IPS-NIHi7 (cell line): ENCODE results near the gene PSD4.

ENCODE experiments used
- DNase-seq: peaks from one replicate; pipeline ENCODE4 v3.0.0; 2012; ENCODE audit warnings: mixed read lengths; ENCODE audit errors: extremely low spot score

PSD4 gene

DNA sequence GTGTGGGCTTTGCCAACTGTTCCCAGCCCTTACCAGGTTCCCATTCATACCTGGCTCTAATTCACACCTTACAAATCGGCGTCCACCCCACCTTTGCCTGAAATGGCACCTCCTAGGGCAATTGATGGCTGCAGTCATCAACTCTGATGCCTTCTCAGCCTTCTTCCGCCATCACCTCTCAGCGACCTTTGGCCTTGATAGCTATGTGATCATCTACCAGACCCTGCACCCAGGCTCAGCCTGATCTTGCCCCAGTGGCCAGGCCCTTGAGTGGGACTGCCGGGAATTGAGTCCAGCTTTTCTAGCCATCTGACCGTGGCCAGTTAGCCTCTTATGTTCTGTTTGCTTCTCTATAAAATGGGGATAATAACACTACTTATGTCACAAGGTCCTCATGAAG, 32.5 kb downstream of the PSD4 start:
- DNase-seq = no peak

DNA sequence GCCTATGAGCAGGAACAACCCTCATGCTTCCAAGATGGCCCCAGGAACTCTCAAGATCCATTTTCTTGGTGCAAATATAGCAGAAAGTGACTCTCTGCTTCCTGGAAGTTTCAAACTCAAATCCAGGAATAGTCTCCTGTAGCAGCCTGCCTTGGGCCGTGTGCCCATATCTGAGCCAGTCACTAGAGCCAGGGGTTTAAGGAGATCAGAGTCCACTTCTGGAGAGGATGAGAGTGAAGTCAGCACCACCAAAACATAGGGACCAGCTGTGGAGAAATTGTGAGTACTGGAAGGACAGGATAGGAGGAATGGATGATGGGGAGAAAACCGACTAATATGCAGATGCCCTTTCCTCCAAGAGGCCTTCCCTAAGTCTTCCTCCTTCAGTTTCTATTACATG, 33.2 kb downstream of the PSD4 start:
- DNase-seq = no peak

DNA sequence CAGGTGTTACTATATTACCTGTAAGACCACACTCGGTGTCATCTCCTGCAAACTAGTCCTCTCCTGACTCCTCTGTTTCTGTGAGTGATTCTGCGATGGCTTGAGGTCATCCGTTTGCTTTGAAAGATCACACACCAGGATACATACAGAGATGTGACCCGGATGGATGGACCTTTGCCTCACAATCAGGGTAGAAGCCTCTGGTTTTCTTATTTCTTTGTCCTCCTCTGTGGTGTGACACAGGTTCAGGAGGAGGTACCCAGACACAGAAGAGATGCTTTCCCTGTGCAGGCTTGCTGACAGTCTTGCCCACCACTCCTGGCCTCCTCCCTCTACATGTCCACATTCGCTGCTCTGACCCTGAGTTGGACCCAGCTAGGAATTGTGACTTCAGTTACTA, 34.6 kb downstream of the PSD4 start:
- no peak for DNase-seq

DNA sequence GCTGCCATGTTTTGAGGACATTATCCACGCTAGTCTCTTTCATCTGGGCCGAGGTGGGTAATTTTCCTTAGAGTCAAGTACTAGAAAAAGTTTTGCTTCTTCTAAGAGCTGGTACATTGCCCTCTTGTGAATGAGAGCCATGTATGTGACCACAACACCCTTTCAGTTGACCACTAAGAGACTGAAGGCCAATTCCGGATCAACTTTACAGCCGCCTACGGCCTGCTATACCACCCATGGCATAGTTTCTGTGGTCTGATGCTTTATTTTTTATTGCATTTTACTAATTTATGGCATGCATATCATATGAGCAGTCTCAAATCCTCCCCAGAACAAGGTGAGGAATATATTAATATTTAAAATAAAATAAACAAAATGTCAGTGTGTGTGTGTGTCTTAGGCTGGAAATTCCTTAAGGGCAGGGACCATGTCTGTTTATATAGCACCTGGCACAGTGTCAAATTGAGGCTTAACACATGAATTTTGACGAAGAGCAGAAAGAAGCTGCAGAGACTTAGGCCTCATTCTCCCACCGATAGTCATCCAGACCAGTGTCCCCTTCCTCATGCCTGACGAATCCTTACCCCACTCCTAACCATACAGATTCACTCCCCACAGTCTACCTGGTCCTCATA, 35.4 kb downstream of the PSD4 start:
- no peak for DNase-seq

DNA sequence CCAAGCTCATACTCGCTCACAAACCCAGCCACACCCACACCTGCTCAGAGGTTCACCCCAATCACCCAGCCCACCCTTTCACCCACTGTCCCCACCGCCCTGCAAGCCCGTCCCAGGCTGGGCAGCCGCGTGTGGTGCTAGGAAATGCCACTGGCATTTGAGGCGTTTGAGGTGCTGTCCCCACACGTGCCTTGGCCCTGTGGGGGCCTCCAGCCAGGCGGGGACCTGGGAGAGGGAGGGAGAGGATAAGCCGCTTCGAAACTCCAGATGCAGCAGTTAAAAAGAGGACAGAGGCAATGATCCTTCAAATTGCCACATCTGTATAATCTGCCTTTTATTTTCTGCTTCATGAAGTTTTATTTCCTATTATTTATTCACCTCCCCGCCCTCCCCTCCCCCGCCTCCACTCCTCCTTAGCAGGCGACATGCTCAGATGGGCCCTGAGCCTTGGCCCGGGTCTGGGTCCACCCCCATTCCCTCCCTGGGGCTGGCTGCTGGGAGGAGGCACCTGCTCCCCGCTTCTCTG, 35.9 kb downstream of the PSD4 start:
- DNase-seq = no peak

DNA sequence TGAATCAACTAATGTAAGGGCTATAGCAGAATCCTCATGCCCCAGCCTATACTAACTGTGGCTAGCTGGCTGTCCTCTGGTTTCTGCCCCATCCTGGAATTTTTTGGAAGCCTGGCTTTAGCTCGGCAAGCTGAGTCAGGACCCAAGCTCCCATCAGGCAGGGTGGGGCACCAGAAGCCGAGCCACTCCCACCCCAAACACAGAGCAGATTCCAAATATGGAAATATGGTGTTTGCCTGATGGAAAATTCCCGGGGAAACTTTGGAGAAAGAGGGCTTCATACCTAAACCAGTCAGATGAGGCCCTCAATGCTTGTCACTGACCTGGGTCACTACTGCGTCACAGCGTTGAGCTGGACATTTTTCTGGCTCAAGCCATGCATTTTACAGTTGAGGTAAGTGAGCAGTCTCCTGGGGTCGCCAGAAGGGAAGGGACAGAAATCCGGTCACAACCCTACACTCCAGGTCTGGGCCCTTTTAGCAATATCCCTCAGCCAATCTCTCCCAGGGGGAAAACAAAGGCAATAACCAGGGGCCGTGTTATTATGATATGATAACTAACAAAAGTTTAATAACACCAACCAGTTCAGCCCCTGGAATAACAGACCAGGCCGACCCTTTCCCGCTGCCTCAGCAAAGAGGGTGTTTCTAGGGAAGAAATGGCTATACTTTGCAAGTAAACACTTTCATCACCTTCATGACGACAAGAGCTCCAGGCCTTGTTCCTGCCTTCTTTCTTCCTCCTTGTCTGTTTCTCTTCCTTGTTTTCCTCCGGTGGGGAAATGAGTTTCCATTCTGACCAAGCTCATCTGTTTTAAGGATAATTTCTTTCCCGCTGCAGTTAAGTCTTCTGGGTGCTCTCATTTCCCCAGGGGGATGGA, 37.7 kb downstream of the PSD4 start:
- DNase-seq = no peak

DNA sequence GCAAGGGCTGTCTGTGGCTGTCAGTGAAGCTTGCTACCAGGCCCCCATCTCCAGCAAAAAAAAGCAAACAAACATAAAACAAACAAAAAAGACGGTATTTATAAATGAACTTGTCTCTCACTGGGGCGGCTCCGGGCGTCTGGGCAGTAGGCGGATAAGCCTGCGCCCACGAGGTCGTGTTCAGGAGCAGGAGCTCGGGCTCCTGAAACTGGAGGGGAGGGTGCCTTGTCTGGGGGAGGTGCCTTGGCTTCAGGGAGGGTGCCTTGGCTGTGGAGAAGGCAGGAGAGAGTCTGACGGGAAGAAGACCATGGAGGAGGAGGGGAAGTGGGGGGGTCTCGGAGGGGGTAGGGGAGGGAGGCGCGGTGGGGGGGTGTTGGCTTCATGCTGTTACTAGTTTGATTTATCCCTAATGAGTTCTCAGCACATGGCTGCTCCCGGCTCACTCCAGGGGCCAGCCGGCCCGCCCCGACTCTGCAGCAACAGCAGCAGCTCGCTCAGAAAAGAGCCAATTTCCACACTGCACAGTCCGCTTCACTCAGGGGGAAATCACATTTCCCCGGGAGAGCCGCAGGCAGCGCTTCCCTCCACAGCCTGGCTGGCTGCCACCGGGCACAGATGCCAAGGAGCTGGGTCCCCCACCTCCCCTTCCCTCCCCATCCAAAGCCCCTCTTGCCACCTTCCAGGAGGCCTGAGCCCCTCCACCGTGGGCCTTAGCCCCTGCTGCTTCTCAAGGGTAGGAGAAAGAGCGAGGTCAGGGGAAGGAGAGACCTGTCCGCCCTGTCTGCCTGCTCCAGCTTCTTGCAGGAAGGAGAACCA, 38.7 kb downstream of the PSD4 start:
- no peak for DNase-seq

DNA sequence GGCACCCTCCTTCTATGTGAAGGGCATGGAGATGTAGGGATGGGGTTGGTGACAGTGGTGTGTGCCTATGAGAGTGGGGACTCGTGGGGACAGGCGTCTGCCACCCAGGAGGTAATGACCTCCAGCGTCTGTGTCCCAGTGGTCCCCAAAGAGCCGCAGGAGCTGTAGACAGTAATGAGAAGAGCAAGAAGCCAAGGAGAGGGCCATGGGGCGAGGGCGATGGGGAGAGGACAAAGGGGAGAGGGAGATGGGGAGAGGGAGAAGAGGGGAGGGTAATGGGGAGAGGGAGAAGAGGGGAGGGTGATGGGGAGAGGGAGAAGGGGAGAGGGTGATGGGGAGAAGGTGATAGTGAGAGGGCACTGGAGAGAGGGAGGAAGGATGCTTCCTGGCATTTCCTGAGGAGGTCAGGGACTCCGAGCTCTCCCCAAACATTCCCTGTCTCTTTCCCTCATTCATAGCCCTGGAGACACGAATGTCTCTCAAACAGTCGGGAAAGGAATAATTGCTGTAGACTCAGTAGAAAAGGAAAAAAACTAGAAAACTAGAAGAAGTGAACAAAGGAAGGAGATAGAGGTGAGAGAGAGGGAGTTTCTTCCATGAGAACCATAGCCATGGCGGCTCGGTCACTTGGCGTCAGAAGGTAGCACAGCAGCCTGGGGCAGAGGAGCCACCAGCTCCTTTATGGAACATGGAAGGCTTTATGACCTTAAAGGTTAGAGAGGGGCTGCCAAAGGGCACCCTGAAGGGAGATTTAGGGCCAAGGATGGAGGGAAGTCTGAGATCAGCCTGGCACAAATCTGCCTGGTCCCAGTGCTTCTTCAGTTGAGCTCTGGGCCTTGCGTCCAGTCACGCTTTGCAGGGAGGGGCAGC, 39.5 kb downstream of the PSD4 start:
- DNase-seq = no peak

DNA sequence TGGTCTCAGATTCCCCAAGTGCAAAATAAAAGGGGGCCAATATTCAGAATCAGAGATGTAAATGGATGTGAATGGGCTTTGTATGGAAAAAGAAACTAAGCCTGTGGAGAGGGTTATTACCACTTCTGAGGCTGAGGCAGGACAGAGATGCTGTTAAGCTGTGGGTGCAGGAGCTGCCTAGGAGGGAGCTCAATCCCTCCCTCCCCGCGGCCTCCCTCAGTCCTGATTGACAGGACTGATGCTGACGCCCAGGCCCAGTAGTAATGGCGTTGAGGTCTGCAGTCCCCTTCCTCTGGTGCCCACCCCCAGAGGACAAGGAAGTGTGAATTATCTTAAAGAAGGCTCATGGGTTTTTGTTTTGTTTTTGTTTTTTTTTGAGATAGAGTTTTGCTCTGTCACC, 40.4 kb downstream of the PSD4 start:
- no peak for DNase-seq

DNA sequence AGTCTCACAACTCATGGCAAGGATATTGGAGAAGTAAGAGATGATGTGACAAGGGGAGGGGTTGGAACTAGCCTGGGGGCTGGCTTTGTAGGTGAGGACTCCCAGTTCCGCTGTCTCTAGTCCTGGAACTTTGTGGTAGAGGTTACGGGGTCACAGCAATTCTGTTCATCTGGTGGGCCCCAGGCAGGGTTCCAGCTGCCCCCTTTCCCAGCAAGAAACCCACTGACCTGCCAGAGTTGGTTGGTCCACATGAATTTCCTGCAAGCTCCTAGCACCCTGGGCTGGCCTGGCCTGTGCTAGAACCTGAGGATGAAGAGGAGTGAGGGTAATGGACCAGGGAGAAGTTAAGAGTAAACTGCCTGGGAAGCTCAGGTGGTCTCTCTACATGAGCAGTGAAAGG, 41.3 kb downstream of the PSD4 start:
- DNase-seq = no peak

DNA sequence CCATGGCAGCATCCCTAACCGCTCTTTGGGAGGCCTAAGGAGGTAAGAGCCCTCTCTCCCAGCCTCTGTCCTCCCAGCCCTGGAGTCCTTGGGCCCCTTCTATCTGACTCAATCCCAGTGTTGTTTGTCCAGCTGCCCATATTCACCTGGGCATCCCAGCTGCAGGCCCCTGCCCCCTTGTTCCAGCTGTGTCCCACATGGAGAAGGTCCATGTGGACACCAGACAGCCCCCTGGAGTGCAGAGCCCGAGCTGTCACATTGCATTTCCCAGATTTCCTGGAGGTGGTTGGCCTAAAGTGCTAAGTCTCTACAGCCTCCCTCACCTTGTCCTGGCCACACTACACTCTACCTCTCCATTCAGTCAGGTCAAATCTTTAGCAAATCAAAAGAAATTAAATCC, 42.5 kb downstream of the PSD4 start:
- no peak for DNase-seq

DNA sequence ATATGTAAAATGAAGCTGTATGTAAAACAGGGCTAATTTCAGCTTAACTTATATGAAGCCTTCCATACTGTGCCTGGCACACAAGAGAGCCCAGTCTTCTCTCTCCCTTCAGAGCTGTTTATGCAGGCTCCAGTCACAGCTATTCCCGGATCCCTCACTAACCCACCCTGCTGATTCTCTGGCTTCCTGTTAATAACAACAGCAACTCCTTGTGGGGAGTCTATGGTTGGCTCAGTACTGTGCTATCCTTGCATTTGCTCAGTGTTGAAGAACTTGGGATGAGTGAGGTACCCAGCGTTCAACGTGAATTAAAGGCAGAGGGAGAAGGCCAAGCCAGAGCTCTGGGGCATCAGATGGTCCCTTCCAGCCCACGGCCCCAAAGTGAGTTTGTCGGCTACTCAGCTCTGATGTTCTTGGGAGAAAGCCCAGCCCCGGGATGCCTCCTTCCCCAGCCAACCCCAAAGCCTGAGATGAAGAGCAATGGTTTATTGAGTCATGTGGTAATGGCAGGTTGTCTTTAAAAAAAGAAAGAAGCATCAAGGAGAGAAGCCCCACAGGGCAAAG, 43.2 kb downstream of the PSD4 start:
- no peak for DNase-seq

DNA sequence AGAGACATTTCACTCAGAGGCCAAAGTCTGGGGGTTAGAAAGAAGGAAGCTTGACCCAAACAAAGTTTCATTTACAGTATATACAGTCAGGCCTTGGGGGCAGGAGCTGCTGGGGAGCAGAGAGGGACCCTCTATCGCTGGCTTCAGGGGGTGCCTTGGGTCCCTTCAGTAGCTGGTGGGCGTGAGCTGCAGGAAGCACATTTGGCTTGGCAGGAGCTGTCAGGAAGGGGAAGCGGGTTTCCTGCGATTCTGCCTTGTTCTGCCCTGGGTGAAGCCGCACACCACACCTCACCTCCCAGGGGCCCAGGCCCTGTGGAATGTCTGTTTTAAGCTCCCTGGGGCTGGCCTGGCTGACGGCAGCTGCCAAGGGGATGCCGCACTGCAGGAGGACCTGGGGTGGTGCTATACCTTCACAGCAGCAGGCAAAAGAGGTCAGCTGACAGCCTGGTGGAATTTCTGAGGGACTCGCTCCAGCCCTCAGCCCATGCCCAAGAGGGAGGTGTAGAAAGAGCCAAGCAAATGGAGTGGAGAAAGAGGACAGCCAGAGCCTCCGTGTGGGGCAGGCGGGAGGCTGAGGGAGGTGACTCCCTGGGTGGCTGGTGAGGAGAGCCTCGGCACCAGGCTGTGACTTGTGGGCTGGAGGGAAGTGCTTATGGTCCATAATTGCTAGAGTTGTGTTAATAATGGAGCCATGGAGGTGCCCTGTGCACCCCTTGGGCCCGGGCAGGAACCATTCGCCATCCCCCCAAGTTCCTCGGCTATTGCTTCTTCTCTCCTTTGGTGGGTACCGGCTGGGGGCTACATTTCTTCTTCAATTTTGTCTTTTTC, 43.9 kb downstream of the PSD4 start:
- DNase-seq = peak; percentile 53

DNA sequence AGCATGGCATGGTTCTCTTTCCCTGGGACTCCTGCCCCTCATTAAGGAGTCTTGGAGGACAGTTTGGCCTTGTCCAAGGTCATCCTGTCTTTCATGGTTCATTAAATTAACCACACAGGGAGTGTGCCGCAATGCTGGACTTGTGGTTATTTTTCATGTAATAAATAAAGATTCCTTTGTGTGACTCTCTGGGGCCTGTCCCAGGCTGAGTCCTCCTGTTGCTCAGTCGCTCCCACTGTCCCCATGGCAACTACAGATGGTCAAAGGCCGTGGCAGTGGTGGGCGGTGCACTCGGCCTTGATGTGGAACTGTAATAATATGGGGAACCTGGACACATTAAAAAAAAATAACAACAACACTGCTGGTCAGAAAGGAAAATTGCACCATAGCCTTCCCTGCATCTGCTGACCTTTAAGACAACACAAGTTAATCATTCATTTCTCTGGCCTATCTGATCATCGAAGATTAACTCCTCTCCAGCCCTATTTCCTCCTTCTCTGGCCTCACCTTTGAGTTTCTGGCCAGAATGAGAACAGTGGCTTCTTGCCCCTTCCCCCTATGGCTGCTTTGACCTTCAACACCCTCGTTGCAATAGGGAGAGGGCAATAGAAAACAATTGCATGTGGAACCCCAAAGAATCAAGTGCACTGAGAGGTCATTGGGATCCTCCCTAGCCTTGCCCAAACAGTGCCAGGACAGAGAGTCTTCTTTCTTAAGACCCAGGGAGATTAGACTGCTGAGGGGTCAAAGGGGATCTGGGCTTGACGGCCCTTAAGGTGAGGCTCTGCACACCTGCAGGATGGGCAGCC, 44.7 kb downstream of the PSD4 start:
- DNase-seq = no peak

DNA sequence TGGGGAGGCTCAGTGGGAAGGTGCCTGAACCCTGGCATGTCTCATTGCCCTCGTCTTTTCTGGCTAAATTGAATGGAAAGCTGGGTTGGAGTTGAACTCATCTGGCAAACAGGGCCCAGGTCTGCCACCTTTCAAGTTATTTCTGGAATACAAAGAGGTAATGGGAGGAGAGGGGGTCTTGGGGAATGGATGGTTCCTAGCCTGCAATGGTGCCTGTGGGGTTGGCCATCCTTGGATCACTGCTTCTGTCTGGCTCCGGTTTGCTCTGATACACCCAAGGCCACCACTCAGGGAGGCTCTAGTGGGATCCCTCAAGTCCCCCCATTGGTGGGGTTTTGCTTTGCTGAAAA, 45.3 kb downstream of the PSD4 start:
- no peak for DNase-seq

DNA sequence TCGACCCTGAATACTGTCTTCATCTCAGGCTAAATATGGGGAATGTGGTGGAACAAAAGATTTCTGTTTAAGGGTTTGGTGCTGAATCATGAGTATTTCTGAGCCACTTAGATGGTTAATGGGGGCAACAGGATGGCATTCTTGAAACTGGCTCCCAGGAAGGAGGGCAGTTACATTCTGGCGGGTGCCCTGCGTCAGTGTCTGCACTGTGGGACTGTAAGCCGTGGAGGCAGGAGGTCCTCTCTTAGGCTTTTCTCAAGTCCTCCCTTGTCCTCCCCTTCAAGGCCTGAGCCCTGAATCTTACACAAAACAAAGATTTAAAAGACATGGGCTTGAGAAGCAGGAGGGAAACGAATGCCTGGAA, 45.7 kb downstream of the PSD4 start:
- DNase-seq = no peak

DNA sequence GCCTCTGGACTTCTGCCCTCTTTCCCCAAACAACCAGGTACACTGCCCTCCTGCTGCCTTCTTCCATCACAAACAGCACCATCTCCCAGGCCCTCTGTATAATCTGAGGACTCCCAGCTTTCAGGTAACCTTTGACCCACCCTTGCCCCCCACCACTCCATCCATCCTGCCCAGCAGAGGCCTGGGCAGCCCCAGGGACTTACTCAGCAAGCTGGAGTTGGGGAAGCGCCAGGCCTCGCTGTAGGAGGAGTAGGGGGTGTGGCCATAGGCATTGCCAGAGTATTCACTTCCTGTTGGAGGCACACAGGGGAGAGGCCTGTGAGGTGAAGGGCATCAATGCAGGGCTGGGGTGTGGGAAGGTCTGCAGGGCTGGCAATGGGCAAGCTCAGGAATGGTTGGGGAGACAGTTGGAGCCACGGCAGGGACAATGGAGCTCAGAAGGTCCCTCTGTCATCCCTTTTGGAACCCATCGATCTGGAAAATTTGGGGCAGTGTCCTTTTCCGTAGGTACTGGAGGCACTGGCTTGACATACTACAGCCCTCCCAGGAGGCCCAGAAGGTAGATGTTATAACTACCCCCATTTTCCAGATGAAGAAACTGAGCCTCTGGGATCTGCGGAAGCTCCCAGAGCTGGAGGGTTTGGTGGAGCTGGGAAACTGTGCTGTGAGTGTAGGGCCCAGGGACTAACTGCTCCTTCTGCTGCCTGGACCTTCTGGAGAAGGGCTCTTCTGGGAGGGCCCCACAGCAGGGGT, 46.3 kb downstream of the PSD4 start:
- DNase-seq = peak; percentile 37

DNA sequence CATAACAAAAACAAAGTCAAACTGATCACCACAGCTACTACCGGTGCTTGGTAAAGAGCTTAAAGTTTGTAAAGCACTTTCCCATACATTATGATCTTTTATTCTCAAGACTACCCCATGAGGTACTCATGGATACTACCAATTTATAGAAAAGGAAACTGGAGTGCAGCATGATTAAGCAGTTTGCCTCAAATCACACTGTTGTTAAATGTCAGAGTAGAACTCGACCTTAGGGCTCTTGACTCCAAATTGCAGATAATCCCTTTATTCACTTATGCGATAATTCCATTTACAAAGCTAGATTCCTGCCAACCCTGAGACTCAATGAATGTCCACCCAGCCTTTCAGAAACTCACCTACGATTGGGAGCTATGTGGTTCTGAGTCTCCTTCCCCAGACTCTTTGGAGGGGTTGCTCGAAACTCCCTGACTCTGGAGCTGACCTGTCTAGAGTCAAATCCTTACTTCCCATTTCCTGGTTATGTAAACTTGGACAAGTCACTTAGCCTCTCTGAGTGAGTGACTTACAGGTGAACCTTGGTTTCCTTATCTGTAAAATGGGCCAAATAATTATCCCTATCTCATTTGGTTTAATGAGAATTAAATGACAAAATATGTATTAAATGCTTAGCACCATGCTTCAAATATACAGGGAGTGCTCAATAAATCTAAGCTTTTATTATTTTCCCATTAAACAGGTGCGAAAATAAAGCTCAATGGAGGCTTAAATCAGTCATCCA, 47.4 kb downstream of the PSD4 start:
- DNase-seq = no peak
